ENCODE data around the gene FHIT.

The FHIT gene

DNA sequence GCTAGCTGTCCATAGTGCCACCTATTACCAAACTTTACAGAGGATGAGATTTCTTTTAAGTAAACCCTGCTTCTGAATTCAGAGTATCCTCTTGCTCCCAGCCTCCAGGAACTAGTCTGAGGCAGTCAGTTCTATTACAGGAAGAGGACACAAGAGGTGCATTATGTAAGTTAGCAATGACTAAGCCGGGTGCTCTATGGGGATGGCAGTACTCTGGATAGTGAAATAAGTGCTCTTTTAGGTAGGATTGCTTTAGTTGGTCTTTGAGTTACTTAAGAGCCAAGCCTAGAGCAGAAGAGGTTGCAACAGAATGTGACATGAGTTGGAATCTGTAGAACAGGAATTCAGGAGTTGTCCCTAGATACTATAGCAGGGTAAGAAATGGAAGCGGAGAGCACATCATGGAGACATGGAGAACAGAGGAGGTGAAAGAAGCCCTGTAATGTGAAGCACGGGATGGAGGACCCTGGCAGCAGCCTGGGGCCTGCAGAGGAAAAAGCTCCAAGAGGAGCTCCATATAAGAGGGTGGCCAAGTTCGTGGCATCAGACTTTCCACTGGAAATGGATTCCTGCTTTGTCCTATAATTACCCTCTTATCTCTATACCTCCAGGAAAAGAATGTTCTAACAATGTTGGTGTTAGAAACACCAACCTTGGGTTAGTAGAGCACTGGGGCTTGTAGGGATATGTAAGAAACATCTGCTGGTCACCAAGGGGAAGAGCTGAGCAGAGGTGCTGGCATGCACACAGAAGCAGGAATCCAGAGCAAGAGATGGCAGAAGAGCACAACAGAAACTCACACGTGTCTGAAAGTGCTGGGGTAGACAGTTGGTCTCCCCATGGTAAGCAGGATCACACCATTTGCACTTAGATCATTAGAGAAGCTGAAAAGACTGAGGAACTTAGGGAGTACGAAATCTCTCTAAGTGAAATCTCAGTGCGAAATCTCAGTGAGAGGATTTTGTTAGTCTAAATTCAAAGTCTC is 851.1 kb downstream of the FHIT start:
- DNase-seq (ENCODE audit: low read depth): no peak

DNA sequence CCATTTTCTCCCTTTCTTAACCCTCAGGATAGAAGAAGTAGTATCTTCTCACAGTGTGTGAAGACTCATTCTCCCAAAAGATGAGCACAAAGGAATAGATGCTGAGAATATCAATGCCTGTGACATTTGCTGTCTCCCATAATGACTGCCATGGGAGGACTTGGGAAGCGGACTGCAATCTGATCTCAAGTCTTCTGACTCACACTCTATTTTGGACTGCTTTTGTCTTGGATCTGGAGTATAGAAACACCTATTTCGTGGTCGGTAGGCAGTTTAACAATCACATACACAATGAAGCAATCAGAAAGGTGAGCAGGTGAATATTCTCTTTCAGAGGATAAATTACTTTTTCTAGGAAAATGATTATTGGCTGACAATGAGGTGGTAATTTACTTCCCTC is 852.0 kb downstream of the FHIT start:
- DNase-seq (ENCODE audit: low read depth): no peak

- no peak for DNase-seq (ENCODE audit: low read depth)
These were observed 856.0 kb downstream of the FHIT start for GRCh38 chr3:60395173-60395762.

- DNase-seq (ENCODE audit: low read depth): no peak
These were observed 857.3 kb downstream of the FHIT start for GRCh38 chr3:60393946-60394345.

GRCh38 chr3:60392501-60392900 is 858.8 kb downstream of the FHIT start:
- no peak for DNase-seq (ENCODE audit: low read depth)

DNA sequence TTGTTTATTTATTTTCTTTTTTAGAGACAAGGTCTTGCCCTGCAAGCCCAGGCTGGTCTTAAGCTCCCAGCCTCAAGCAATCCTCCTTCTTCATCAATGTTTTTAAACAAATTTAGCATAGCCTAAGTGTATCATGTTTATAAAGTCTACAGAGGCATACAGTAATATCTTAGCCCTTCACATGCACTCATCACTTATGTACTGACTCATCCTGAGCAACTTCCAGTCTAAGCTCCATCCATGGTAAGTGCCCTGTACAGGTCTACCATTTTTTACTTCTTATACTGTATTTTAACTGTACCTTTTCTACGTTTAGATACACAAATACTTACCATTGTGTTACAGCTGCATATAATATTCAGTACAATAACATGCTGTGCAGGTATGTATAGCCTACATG is 860.0 kb downstream of the FHIT start:
- DNase-seq (ENCODE audit: low read depth): no peak

- DNase-seq (ENCODE audit: low read depth): no peak
These were observed 862.5 kb downstream of the FHIT start for GRCh38 chr3:60388731-60389130.

DNA sequence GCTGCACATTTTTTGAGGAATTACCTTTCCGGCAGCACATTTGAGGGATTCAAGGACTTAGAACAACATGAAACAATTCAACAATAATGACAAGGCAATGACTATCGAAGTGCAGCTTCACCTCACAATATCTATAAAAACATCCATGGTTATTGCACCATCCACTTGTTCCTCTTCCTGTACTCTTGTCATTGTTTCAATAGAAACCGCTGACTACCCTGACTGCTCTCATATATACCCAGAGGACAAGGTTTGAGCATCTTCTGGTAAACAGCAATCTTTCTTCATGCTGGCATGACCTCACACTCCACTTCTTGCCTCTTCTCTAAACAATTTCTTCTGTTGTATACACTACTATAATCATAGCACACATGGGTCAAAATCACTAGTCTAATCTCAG is 864.9 kb downstream of the FHIT start:
- no peak for DNase-seq (ENCODE audit: low read depth)

GRCh38 chr3:60384341-60384740 is 866.9 kb downstream of the FHIT start:
- no peak for DNase-seq (ENCODE audit: low read depth)

DNA sequence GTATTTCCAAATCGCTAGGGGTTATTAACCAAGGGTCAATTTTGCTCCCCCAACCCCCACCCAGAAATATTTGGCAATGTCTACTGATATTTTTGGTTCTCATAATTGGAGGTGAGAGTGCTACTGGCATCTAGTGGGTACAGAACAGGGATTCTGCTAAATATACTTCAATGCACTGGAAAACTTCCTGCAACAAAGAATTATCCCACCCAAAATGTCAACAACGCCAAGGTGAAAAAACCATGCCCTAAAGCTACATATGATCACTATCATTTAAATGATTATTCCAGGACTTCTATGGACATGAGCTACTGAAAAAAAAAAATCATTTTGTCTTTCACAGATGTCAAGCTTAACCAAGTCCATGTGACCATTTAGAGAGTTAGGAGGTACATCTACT is 867.9 kb downstream of the FHIT start:
- no peak for DNase-seq (ENCODE audit: low read depth)

DNA sequence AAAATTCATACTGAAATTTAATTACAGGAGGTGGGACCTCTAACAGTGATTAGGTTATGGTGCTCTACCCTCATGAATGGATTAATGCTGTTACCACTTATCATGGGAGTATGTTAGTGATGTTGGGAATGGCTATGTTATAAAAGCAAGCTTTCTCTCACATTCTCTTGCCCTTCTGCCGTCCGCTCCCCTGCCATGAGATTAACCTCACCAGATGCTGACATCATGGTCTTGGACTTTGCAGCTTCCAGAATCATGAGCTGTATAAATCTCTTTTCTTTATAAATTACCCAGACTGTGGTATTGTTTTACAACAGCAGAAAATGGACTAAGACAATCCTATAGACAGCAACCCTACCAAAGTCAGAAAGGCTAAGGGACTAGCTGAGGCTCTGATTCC is 884.8 kb downstream of the FHIT start:
- DNase-seq (ENCODE audit: low read depth): no peak

DNA sequence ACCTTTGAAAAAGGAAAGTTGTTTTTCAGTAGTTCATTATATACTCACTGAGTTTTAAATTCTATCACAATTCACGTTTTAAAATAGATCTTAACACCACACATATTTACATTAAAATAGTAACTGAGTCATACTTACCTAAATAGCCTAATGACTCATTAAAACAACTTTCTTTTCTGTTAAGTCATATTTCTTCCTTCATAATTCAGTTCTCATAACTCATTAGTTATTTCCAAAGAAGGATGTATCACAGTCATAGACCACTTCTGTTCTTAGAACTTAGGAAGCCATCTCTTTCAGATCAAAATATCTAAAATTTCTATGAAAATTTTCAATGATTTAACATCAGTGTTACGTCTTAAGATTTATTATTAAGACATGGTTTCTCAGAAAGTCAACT is 885.9 kb downstream of the FHIT start:
- DNase-seq (ENCODE audit: low read depth): no peak

GRCh38 chr3:60364475-60364874 is 886.8 kb downstream of the FHIT start:
- DNase-seq (ENCODE audit: low read depth): no peak

DNA sequence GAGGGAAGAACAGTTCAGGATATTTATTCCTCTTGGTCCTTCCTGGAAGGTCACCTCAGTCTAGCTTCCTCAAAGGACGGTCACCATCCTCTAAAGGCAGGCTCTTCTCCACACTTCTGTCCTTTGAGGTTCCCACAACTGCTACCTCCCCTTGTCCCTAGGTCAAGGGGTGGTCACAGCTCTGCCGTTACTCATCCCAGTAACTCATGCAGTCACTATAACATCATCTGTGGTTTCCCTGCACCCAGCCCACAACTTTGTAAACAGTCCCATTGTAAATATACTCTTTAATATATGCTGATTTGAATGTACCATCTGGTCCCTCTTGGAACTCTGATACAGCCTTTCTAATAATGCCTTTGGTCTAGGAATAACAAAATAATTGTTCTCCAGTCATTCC is 887.4 kb downstream of the FHIT start:
- DNase-seq (ENCODE audit: low read depth): no peak

- DNase-seq (ENCODE audit: low read depth): no peak
These were observed 895.4 kb downstream of the FHIT start for GRCh38 chr3:60355825-60356224.

DNA sequence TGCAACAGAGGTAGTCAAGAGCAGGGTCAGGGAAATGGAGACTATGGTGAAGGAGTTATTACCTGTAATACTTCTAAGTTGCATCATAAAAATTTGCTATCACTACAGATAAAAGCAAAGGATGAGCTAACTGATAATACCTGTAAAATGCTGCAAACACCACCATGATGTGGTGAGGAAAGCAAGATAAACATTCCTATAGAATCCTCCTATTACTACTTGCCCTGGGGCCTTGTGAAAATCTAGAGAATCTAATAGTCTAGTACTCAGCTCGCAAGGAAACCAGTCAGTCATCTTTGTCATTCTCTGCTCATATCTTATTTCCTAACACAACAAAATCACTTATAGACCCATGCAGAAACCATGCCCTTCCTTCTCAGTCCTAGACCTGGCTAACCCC is 899.8 kb downstream of the FHIT start:
- no peak for DNase-seq (ENCODE audit: low read depth)

- DNase-seq (ENCODE audit: low read depth): no peak
These were observed 906.9 kb downstream of the FHIT start for GRCh38 chr3:60344340-60344739.

- no peak for DNase-seq (ENCODE audit: low read depth)
These were observed 907.4 kb downstream of the FHIT start for GRCh38 chr3:60343831-60344230.

DNA sequence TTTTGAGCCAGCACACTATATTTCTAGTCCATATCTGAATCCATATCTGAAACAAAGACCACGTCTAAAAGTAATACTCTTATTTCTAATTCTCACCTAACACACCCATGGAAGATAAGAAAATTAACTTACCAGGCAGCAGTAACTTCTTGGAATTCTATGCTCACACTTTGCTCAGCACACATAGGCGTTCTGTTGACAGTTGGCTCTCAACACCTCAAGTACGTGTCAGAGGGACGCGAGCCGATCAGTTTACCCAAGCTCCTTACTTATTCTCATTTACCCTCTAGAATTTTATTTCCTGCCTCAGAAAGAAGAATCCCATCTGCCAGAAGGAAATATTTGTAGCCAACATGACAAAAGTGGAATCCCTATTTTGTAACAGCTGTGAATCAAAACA is 911.9 kb downstream of the FHIT start:
- DNase-seq (ENCODE audit: low read depth): no peak

GRCh38 chr3:60337421-60337820 is 913.8 kb downstream of the FHIT start:
- DNase-seq (ENCODE audit: low read depth): no peak

DNA sequence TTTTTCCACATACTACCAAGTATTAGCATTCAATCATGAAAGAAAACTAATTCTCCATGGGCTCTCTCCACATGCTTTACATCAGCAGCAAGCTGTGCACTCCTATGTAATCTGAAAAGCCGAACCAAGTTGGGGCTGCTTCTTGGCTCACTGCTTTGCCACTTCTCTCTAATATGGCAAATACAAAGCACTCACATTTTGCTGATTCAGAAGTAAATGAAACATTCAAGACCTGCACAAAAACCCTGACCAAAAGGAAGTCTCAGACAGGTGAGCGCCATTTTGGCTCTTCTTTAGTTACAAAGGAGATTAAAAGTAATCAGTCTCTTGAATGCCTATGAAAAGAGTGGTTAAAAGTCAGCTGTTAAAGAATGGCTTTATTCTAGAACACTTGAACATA is 915.2 kb downstream of the FHIT start:
- DNase-seq (ENCODE audit: low read depth): no peak

- no peak for DNase-seq (ENCODE audit: low read depth)
These were observed 917.5 kb downstream of the FHIT start for GRCh38 chr3:60333710-60334109.

DNA sequence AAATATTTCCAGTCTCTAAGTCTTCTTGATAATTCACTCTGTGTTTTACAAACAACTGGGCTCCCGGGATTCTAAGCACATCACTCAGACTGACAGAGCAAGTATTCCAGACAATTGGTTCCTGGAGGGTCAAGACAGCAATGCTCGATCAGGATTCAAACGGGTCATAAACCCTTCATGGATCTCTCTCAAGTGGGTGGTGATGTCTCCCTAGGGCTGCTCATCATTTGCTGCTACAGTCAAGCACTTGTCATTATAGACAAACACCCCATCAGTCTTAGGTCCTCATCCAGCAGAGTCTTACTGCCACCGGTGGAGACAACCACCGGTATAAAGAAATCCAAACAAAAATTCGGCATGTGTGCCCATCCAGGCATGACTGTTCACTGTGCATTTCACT is 921.1 kb downstream of the FHIT start:
- DNase-seq (ENCODE audit: low read depth): no peak
